GM12874 (cell line): Measurements from ENCODE around the gene TFAP2B.

Experiments used
- CTCF ChIP-seq: IDR thresholded peaks from 2 replicates; pipeline ENCODE4 v1.5.1; 2011; ENCODE audit warnings: low read depth, mild to moderate bottlenecking, control low read depth, low read length, moderate library complexity; ENCODE audit not compliant: insufficient read depth

Gene TFAP2B

GRCh38 chr6:50850223-50851048, 31.8 kb downstream of the TFAP2B start:
- no peak for TF ChIP-seq CTCF

- TF ChIP-seq CTCF, result no peak
Observed at GRCh38 chr6:50851049-50851845, 32.6 kb downstream of the TFAP2B start.

- TF ChIP-seq CTCF, result no peak
Observed at GRCh38 chr6:50853939-50854338, 35.3 kb downstream of the TFAP2B start.

GRCh38 chr6:50861692-50862091, 43.0 kb downstream of the TFAP2B start:
- no peak for TF ChIP-seq CTCF

GRCh38 chr6:50862176-50862575, 43.5 kb downstream of the TFAP2B start:
- TF ChIP-seq CTCF, result no peak

- no peak for TF ChIP-seq CTCF
Observed at GRCh38 chr6:50864601-50865000, 45.9 kb downstream of the TFAP2B start.

GRCh38 chr6:50868466-50868865, 49.8 kb downstream of the TFAP2B start:
- TF ChIP-seq CTCF, result no peak
